Epithelial cell of esophagus (primary cell): ENCODE results near the gene TECR.
A peak's percentile ranks its signal among the peaks of the same experiment; 100 is the strongest.

ENCODE experiments used
- DNase-seq: peaks from one replicate; pipeline ENCODE4 v3.0.0; 2010; ENCODE audit warnings: low read depth
- H3K4me3 ChIP-seq: 2 replicates; pipeline ENCODE4 v1.5.1; 2011; ENCODE audit warnings: mild to moderate bottlenecking, low read length, control low read depth
- TF ChIP-seq, protein P1 (sequence below): IDR thresholded peaks from 2 replicates; pipeline ENCODE4 v1.5.1; 2011; ENCODE audit warnings: low read depth, mild to moderate bottlenecking, low read length, control low read depth, inconsistent platforms; ENCODE audit not compliant: insufficient read depth; ENCODE audit errors: missing control alignments

TECR gene, protein sequence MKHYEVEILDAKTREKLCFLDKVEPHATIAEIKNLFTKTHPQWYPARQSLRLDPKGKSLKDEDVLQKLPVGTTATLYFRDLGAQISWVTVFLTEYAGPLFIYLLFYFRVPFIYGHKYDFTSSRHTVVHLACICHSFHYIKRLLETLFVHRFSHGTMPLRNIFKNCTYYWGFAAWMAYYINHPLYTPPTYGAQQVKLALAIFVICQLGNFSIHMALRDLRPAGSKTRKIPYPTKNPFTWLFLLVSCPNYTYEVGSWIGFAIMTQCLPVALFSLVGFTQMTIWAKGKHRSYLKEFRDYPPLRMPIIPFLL

DNA sequence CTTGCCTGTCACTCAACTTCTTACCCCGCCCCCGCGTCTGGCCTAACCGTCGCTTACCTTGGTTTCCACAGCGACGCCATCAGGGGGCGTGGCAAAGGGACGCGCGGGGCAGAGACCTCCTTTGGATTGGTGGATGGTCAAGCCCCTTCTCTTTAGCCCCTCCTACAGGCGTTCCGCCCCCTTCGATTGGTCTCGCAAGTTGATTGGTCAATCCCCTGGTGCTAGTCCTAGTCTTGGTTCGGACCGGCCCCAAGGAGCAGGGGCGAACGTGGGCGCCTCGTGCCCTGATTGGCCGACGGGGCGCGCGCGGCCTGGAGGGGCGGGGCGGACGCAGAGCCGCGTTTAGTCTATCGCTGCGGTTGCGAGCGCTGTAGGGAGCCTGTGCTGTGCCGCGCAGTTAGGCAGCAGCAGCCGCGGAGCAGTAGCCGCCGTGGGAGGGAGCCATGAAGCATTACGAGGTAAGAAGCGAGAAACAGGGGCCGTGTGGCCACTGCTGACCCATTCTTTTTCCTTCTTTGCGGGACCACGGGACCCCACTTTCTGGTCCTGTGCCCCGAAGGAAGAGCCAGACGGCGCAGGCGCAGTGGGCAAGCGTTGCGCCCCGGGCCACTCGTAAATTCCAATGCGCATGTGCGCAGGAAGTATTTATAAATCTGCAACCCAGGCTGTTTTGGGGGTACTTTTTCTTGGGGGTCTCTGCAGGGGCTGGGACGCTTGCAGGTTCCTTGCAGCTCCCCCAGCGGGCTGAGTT lies at the start of gene TECR:
TECR (plus strand) TSS at position 341 of the 751 bp plus-strand sequence; CDS start at position 444, 103 bp downstream.
- TF ChIP-seq, protein P1, sequence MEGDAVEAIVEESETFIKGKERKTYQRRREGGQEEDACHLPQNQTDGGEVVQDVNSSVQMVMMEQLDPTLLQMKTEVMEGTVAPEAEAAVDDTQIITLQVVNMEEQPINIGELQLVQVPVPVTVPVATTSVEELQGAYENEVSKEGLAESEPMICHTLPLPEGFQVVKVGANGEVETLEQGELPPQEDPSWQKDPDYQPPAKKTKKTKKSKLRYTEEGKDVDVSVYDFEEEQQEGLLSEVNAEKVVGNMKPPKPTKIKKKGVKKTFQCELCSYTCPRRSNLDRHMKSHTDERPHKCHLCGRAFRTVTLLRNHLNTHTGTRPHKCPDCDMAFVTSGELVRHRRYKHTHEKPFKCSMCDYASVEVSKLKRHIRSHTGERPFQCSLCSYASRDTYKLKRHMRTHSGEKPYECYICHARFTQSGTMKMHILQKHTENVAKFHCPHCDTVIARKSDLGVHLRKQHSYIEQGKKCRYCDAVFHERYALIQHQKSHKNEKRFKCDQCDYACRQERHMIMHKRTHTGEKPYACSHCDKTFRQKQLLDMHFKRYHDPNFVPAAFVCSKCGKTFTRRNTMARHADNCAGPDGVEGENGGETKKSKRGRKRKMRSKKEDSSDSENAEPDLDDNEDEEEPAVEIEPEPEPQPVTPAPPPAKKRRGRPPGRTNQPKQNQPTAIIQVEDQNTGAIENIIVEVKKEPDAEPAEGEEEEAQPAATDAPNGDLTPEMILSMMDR = no peak
- peak; percentile 100 for DNase-seq
- H3K4me3 ChIP-seq = peak within 1 kb of the TSS; percentile 99

DNA sequence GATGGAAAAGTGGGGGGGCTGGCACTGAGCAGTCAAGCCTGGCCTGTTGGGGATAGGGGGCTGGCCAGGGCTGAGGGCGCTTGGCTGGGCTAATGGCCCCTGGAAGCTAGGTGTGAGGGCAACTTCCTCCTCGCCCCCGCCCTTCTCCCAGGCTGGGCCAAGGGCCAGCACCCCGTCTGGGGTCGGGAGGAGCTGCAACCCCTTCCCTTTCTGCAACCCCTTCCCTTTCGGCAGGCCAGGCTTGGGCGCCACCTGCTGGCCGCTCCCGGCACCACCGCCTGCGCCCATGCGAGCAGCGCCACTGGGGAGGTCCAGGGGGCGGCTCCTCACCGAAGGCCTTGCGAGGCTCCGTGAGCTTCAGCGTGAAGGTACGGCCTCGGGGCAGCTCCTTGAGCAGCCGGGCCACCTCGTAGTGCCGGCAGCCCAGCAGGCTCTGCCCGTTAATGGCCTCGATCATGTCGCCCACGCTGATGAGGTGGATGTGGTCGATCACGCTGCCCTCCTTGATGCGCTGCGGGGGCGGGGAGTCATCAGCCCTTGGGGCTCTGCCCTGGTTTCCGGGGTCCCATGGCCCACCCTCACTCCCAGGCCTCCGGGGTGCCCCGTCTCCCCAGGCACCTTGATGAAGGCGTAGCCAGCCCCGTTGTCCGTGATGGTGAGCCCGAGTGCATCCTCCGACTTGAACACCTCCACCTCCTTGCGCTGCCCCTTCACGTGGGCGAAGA lies 49.3 kb upstream of the TECR start:
- peak; percentile 29 for DNase-seq
- TF ChIP-seq, protein P1 = peak; percentile 59
- no peak overlapping the region for H3K4me3 ChIP-seq

GRCh38 chr19:14480700-14481079 lies 48.7 kb upstream of the TECR start:
- TF ChIP-seq, protein P1 = no peak
- no peak for DNase-seq
- no peak overlapping the region for H3K4me3 ChIP-seq

DNA sequence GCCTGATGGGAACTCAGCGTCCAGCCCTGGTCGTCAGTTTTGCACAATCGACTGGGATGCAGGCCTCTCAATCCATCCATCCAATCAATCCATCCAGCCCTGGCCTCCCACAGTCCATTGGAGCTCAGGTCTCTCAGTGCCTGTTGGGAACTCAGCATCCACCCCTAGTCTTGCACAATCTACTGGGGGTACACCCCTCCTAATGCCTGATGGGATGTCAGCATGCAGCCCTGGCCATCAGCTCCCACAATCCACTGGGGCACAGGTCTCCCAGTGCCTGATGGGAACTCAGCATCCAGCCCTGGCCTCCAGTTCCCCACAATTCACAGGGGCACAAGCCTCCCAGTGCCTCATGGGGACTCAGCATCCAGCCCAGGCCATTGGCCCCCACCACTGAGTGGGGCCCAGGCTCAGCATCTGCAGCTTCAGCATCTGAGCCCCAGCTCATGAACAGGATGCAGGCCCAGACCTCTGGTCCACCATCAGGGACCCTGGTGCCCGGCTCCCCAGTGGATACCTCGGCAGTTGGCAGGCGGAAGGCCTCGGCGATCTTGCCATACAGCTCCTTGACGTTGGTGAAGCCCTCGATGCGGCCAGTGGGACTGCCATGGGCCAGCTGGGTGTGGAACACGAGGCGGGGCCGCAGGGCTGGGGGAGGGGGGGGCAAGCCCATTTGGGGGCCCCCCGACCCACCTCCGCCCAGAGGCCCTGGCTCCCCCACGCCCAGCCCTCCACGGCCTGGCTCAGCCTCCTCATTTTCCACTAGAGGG lies 47.0 kb upstream of the TECR start:
- TF ChIP-seq, protein P1 = no peak
- DNase-seq = no peak
- H3K4me3 ChIP-seq = no peak overlapping the region

DNA sequence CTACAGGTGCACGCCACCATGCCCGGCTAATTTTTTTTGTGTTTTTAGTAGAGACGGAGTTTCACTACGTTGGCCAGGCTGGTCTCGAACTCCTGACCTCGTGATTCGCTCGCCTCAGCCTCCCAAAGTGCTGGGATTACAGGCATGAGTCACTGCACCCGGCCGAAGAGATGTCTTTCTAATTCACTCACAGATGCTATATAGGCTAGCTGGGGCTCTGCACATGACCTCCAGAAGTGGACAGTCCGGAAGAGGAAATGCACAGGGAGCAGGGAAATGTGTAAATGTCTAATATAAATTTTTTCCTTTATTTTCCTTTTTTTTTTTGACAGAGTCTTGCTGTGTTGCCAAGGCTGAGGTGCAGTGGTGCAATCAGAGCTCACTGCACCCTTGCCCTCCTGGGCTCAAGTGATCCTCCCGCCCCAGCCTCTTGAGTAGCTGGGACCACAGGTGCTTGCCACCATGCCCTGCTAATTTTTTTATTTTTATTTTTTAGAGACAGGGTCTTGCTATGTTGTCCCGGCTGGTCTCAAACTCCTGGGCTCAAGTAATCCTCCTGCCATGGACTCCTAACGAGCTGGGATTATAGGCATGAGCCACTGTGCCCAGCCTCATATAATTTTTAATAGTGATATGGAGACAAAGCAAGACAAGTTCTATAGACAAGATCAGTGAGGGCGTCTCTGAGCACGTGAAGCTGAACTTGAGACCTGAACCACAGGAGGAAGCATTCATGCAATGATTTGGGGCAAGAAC lies 41.8 kb upstream of the TECR start:
- DNase-seq = no peak
- H3K4me3 ChIP-seq = no peak overlapping the region
- TF ChIP-seq, protein P1 = no peak
